ENCODE measurements around the gene CNKSR3.
"Not testable (repeated sequence)": the region's sequence is repeated elsewhere in the genome, so short reads cannot be mapped to it uniquely, and the experiment has no call there.

CNKSR3 gene

GRCh38 chr6:154526996-154527395, 16.5 kb upstream of the CNKSR3 start:
- DNase-seq = no peak

GRCh38 chr6:154522576-154522975, 12.1 kb upstream of the CNKSR3 start:
- DNase-seq = no peak

DNA sequence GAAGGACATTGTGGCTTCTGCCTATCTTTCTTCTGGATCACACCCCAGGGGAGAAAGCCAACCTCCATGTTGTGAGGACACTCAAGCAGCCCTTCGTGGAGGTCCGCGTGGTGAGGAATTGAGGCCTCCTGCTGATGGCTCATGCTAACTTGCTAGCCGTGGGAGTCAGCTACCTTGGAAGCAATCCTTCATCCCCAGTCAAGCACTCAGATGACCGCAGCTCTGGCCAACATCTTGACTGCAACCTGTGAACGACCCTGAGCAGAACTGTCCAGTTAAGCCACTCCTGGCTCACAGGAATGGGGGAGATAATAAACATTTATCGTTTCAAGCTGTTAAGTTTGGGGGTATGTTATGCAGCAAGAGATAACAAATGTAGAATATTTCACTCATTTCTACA, 10.9 kb upstream of the CNKSR3 start:
- DNase-seq = no peak

DNA sequence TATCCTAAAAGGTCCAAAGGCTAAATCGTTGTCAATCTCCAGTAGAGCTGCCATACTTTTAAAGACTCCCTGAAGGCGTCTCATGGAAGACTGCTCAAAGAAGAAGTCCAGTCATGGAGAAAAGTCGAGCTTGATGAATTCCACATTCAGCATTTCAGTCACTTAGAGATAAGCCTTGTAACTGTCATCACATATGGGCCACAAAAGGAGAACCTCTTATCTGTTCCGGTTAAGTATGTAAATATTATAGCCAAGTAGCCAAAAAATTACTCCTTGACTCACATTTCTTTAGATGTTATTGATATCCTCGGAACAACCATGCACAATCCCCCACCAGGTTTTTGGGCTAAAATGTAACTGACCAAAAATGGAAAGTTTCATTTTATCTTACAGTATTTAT, 9.8 kb upstream of the CNKSR3 start:
- DNase-seq = no peak

GRCh38 chr6:154518396-154518795, 7.9 kb upstream of the CNKSR3 start:
- DNase-seq = no peak

GRCh38 chr6:154516276-154516675, 5.8 kb upstream of the CNKSR3 start:
- DNase-seq = no peak

DNA sequence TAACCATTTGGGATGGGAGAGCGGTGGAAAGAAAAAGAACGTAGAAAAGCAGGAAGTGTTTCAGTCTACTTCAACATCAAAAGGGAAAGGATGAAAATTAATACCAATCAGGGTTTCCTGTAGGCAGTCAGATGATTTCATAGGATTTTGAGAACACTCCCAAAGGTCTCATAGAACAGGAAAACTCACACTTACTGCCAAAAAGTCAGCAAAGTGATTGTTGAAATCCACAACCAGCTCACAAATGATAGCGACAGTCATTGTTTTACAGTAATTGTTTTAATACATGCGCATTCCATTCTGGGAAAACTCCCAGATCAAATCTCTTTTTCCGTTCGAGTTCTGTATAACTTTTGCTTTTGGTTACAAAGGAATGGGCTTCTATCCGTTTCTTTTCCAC, 5.3 kb upstream of the CNKSR3 start:
- DNase-seq = no peak

- not testable (repeated sequence) for DNase-seq
These were observed 4.6 kb upstream of the CNKSR3 start for GRCh38 chr6:154515076-154515475.

DNA sequence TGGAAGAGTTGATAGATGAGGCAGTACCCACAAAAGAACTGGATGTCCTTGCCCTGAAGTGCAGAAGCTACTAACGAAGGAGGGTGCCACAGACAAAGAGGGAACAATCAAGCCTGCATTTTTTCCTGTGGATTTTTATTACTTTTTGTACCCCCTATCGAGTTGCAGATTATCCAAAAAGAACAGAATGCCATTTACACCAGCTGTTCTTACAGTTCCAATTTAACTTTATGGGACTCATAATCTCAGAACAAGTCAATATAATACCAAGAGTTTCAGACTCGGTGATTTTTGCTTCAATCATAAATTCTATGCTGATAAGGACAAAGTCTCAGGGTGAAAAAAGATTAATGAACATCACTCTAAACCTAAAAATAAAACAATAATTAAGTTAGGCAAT, 4.0 kb upstream of the CNKSR3 start:
- no peak for DNase-seq

DNA sequence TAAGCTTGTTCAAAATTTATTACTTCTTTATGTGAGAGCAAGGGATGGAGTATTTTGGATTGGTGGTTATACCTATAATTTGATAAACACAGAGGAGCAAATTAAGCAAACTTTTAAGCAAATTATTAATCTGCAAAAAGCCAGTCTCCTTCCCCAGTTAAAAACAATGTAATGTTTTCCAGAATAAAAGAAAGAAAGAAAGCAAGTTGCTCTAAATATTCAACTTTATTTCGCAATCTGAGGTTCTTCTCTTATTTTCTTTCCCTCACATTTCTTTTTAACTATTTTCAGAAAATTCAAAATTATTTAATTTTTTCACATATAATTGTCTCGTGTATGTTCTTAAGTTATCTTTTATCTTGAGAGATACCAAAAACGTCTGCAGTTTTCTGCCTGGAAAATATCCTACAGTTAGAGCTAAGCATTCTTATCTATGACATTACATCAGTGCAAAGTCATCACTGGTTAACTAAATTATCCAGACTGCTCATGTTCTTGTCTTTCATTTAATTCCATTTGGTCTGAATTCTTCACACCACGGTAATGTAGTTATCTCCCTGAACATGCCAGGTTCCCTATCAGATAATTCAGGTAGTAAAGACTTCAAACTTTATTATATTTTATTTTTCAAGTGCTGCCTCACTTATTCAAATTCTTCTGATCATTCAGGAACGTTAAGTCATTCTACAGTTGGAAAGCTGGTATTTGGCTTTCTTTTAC, 3.3 kb upstream of the CNKSR3 start:
- no peak for DNase-seq

DNA sequence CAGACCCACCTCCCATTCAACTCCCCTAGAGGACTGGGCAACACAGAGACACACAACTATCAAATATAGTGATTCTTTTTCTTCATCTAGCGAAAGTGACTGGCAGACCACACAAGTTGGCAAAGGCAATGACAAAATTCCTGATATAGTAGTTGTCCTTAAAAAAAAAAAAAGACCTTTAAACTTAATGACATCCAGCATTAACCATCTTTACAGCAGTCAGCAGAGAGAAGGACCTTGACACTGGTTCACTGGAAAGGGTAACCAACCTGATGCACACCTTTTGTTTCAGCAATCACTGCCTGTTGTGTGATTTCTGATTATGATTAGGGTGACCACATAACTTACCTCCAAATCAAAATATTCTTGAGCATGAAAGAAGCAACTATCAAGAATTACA, 1.7 kb upstream of the CNKSR3 start:
- no peak for DNase-seq

DNA sequence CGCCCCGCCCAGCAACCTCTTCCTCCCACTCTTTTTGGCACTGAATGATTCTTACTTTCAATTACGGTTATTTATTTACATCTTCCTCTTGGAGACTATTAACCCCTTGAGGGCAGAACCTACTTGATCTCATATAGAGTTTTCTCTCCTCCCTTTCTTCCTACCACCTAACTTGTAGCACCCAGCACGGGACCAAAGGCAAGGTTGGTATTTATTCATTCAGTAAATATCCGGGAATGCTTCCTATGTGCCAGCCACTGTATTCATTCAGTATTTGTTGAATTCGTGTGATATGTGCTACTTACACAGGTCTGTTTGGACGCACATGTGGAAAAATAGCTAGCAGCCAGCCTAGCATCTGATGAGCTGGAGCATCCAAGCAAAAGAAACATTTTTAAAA, 1.3 kb upstream of the CNKSR3 start:
- no peak for DNase-seq

GRCh38 chr6:154509421-154510143, 903 bp downstream of the CNKSR3 start:
- peak; percentile 13 for DNase-seq

DNA sequence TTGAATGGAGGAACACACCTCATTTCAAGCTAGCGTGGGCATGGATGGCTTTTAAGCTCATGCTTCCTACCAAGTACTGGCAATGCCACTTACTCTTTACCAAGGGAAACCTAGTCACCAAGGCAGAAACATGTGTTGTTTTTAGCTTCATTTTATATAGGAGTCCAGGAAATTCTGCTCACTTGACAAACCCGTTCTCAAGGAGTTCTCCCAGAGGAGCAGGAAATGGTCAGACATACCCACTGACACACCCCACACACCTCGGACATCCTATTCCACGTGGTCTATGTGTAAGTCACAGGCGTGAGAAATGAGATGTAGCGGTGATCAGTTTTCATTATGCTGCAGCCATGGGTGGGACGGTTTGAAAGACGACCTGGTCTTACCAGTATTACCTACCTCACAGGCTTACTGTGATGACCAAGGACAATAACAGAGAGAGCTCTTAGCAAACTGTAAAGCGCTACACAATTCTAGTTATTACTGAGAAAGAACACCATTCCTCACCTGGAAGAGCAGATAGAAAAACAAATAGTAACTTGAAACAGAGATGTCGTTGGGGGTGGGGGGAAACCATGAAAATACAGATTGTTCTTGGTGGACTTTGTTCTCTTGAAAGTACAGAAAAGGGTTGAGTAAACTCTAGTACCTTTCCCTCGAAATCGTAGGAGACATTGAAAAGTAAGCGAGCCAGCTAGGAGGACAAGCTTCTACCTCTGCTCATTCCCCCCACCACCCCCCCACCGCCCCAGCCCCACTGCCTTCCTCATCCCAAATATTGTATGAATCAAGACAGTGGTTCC, 1.7 kb downstream of the CNKSR3 start:
- DNase-seq = peak; percentile 30

- no peak for DNase-seq
These were observed 3.2 kb downstream of the CNKSR3 start for GRCh38 chr6:154506991-154507898.

DNA sequence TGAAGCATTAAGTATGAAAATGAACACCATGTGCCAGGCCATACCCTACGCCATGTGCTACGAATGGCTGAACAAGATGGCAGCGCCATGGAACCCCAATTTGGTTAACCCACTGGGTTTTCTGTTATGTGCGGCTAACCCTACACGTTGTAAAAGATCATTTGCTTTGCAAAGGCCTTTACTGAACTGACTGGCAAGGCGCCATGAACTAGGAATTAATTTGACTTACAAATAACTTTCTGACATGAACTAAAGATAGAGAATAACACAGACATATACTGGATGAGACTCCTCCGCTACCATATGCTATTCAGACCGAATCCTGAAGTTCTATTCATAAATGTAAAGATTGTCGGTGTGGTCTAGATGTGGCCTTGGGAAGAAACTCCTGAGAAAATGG, 3.9 kb downstream of the CNKSR3 start:
- no peak for DNase-seq

- no peak for DNase-seq
These were observed 4.4 kb downstream of the CNKSR3 start for GRCh38 chr6:154506108-154506507.

DNA sequence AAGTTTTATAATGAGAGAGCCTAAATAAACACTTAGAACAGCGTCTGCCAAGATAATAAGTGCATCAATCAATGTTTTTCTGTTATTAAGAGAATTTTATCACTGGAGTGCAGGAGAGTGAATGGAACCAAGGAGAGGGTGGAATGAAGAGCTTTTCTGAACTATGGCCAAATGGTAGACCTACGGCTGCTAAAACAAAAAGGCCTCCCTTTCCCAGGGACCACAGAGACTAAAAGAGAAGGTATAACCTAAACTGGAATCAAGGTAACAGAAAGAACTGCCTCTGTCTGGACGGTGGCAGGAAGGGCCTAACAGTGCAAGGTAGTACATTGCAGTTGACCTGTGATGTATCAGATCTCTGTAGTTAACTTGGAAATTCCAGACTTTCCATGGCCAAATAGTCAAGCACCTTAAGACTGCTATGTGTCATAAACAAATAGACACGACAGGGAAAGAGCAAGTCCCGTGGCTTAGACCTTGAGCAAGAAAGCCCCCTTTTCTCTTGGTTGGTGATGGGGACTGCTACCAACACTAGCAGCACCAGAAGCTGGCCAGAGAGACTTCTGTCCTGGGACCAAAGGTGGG, 5.5 kb downstream of the CNKSR3 start:
- DNase-seq = no peak

DNA sequence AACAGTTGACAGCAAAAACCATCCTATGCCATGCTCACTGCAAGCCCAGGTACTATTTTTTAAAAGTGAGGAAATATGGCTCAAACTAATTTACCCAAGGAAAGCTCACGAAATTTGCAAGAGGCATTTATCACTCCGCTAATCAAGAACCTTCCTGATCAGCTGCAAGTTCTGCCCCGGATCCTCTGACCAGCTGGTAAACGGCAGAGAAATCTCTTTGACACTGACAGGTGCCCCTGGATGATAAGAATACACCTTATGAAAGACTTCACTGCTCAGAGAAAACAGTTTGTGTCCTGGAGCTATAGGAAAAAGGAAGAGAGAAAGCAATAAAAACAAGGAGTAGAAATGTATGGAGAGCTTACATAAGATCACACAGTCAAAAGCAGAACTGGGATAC, 6.4 kb downstream of the CNKSR3 start:
- DNase-seq = no peak

DNA sequence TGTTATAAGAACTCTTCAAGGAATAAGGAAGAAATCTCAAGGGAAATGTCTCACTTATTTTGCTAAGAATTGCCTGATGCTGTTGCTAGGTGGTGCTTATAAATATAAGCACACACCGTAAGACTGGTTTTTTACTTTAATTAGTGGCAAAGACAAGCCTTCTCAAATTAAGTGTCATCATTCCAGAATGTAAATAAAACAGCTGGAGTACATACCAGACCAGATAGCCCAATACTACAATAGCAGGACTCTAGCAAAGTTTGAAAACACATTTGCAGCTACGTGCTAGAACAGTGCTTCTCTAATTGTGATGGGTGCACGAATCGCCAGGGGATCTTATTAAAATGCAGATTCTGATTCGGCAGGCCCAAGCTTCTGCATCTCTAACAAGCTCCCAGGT, 6.8 kb downstream of the CNKSR3 start:
- no peak for DNase-seq

DNA sequence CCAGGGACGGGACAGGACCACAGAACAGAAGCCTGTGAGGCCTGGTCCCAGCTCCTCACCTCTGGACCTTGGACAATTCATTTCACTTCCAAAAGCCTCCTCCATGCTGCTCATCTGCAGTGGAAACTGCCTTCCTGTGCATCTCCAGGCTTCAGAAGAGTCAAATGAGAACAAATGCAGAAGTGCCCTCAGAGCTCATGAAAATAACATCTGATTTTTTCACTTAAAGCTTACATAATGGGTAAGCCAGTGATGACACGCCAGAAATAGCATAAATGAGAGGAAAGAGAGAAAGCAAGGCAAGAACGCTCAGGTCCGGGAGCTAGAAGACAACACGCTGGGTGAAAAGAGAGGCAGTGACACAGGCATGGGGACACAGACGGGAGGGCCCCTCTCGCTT, 7.9 kb downstream of the CNKSR3 start:
- DNase-seq = no peak

DNA sequence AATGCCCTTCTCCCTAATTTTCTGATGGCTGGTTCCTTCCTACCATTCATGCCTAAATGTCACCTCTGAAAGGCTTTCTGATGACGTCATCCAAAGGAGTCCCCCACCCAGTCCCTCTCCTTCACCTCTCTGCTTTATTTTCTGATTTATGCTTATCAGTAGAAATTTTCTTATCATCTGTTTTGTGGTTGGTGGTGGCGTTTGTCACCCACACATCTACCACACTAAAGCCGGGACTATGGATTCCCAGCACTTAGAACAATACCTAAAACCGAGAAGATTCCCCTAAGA, 9.0 kb downstream of the CNKSR3 start:
- no peak for DNase-seq

Measured in NCI-H748 treated with DMSO at 0.1 percent for 48 hours (cell line).